Right cardiac atrium (tissue), 5 donors: ENCODE data around the gene CRNKL1. TPM values are rescaled to one million over a fixed set of nuclear protein-coding genes. Genes with fewer than 3 reads are reported as not detected.

ENCODE experiments used
- ATAC-seq, 2 donors: fragments of 200-7000 bp; cut with Tn5 transposase; one replicate each; pipeline versions ENCODE4 v1.8.0 to v1.9.1; 2020; ENCODE audit warnings: moderate library complexity in 2 of 2, mild to moderate bottlenecking in 1 of 2
- DNase-seq, 3 donors: peaks; one replicate each; pipeline ENCODE4 v3.0.0-alpha.2; 2020
- H3K27ac ChIP-seq: one replicate; pipeline ENCODE4 v1.5.1; 2013; ENCODE audit warnings: mild to moderate bottlenecking, low read length, control low read depth, moderate library complexity
- H3K27me3 ChIP-seq: one replicate; pipeline ENCODE4 v1.6.1; 2013; ENCODE audit not compliant: control insufficient read depth, insufficient read depth
- H3K4me1 ChIP-seq: one replicate; pipeline ENCODE4 v1.6.1; 2013; ENCODE audit warnings: low read length; ENCODE audit not compliant: control insufficient read depth, insufficient read depth
- H3K4me3 ChIP-seq: one replicate; pipeline ENCODE4 v1.5.1; 2013; ENCODE audit warnings: low read length, control low read depth
- H3K9me3 ChIP-seq: one replicate; pipeline ENCODE4 v1.6.1; 2013; ENCODE audit warnings: low read length; ENCODE audit not compliant: control insufficient read depth
- WGBS: extraction: QIAGEN DNeasy Blood & Tissue Kit; methylation state at CpG from one replicate; pipeline ENCODE4 v1.1.7; 2013; 5-methylcytosine and 5-hydroxymethylcytosine counted together
- intact Hi-C, 4 donors: fragments of 100-400 bp; cut with DNase I; formaldehyde crosslinking; loops; one replicate each; pipeline versions ENCODE4 v1.11.0 to v1.14.0; 2022 to 2023
- polyA plus RNA-seq: library from polyadenylated mRNA; stranded (reverse); fragments of 200-250 nt; gene quantifications from one replicate; pipeline ENCODE4 v1.2.3, GENCODE V29; 2013
- total RNA-seq, 4 donors: library from RNA; stranded (reverse); fragmentation: NEBNext Ultra II Directional; extraction: Animal tissue kit (Norgen Biotek cat#: 25700); gene quantifications; one replicate each; pipeline ENCODE4 v1.2.1, GENCODE V29; 2021
- donor health status: healthy with polysubstance abuse.
- donor health status: DM: no; HTN: yes; CAD: no.
- donor health status: DM: no; HTN: no; CAD: no.
- donor health status: DM: no; HTN: yes; CAD: no; lungs with severe emphysema.
- donor health status: DM: yes; HTN: yes; CAD: no.

CRNKL1 gene
- total and polyA plus RNA-seq, 5 donors, result 10.9 to 17.6 (median 15.9) TPM

DNA sequence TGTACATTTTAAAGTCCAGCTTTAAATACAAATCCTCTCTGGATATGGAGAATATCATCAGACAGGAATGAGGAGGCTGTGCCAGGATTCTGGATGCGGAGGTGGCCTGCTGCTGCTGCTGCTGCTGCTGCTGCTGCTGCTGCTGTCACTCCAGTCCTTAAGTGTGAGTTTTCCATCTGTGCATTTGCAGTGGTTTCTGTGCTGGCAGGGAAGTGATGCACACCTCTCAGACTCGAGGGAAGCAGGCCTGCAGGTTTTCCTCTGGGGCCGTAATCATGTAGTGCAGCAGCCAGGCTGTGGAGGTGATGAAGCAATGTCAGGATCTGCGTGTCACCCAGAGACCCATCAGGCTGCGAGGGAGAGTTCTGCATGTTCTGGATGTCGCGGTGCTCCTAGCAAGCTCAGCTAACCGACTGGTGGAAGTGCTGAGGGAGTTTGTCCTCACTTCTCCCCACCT lies 32.1 kb upstream of the CRNKL1 start:
- intact Hi-C loops, result loop anchor here in 3 of 4 donors (2.0 to 5.0 kb wide), 2 partner anchors 152 to 153 kb away; no protein-coding TSS in a partner anchor
- H3K4me1 ChIP-seq, result no peaks in the 10 kb centered on the region
- no peak overlapping the region for H3K27ac ChIP-seq
- H3K27me3 ChIP-seq, result no peaks in the 10 kb centered on the region
- WGBS, result 52% methylated on average over 8 of the region's 8 CpGs
- ATAC-seq (no peak), DNase-seq (no peak)
- no peak overlapping the region for H3K4me3 ChIP-seq
- H3K9me3 ChIP-seq, result no peaks in the 10 kb centered on the region

DNA sequence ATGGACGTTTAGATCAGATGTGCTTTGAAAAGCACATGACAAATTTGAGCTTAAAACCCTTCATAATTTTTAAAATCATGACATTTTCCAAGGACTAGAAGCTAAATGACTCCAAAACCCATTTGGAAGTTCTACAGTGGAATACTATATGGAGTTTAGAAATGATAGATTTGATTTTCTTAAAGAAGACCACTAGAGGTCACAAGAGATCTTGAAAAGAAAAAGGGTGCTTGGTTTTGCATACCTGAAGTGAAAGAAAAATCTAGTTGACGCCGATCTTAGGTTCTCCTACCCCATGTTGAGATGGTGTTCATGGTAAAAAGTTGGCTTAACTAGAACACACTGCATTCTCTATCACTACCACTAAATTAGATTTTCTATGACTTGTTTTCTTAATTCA lies 31.5 kb upstream of the CRNKL1 start:
- H3K4me3 ChIP-seq, result no peak overlapping the region
- intact Hi-C loops, result loop anchor here in 3 of 4 donors (2.0 to 5.0 kb wide), 2 partner anchors 153 kb away; no protein-coding TSS in a partner anchor
- WGBS, result 3% methylated on average over 3 of the region's 3 CpGs

DNA sequence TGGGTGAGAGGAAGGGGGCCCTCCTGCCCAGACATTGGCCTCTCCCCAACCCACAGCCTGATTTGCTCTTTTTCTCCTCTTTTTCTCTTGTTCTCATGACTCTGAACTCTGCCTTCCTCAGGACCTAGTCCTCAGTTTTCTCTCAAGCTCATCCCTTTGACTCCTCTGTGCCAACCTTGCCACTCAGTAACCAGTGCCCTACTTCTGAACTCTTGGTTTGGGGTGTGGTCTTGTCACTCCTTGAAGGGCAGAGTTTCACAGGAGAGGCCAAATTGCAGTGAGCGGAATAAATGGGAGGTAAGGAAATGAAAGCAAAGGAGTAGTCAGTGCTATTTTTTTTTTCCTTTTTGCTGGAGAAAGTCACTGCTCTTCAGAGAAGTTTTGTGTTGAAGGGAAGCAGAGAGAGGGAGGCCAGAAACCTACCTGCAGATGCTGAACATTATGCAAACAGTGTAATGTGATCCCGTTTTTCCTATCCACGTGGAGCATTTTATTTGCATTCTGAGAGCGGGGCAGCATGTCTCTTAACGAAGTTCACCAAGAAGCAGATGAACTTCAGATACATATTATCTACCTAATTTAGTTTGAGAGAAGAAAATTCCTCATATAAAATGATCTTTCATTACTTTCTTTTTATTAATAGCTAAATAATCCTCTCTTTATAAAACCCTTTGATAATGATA lies 27.0 kb upstream of the CRNKL1 start:
- Histone ChIP-seq H3K4me1 (no peaks in the 10 kb centered on the region), H3K4me3 (no peak overlapping the region), H3K9me3 (no peaks in the 10 kb centered on the region), H3K27ac (no peak overlapping the region), H3K27me3 (no peaks in the 10 kb centered on the region)
- ATAC-seq, result no peak
- intact Hi-C loops, result no loop called here
- no peak for DNase-seq
- 54% methylated on average over 5 of the region's 5 CpGs for WGBS

More for the DNA sequence above, 31.5 kb upstream of the CRNKL1 start:
- no peaks in the 10 kb centered on the region for H3K9me3 ChIP-seq
- no peaks in the 10 kb centered on the region for H3K4me1 ChIP-seq
- DNase-seq (no peak), ATAC-seq (peak; percentile 45 to 47)
- H3K27me3 ChIP-seq, result no peaks in the 10 kb centered on the region
- no peak overlapping the region for H3K27ac ChIP-seq

DNA sequence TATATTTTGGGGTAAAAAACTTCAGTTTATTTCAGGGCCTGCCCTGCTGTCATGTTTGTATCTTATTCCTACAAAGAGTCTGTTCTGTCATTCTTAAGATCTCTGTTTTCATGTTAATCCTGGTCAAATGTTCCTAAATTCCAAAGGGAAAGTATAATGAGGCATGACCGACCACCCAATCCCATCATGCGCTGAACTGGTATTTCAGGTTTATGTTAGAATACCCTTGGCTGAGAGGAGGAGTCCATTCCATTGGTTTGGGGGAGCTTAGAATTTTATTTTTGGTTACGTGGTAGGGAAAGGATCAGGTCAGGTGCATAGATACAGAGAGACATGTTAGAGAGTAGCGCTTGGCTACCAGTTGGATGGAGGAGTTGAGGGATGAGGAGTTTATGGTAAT lies 25.8 kb upstream of the CRNKL1 start:
- Histone ChIP-seq H3K4me1 (no peaks in the 10 kb centered on the region), H3K4me3 (no peak overlapping the region), H3K27me3 (no peaks in the 10 kb centered on the region), H3K27ac (no peak overlapping the region), H3K9me3 (no peaks in the 10 kb centered on the region)
- no peak for ATAC-seq
- intact Hi-C loops, result no loop called here
- WGBS, result 95% methylated on average over 4 of the region's 4 CpGs
- no peak for DNase-seq

DNA sequence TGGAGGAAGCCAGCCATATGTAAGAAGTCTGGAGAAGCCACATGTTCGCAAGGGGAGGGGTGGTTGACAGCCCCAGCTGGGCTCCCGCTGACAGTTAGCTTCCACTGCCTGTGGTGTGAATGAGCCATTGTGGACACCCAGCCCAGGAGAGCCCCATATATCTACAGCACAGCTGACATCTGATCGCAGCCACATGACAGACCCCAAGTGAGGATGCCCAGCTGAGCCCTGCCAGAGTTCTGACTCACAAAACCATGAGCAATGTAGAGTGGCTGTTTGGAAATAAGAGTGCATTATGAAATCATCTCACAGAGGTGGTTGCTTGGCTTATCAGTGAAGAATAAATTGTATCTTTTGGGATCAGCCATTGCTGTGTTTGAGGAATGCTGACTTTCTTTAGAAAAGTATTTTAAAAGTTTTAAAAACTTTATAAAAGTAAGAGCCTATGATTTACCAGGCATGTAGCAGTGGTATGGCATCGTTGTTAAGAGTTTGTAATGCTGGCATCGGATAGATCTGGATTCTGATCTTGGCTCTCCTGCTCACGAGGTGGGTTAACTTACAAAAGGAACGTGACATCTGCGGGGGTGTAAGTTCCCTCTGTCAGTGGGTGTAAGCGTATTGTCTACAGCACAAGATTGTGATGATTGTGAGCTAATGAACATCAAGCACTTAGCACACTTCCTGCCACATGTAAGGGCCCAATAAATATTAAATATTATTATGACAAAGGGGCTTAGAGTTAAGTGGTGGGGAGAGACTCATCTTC lies 24.2 kb upstream of the CRNKL1 start:
- no peak overlapping the region for H3K27ac ChIP-seq
- intact Hi-C loops, result no loop called here
- no peaks in the 10 kb centered on the region for H3K27me3 ChIP-seq
- DNase-seq (no peak), ATAC-seq (peak in 1 of 2 donors; percentile 43)
- no peaks in the 10 kb centered on the region for H3K4me1 ChIP-seq
- 72% methylated on average over 9 of the region's 9 CpGs for WGBS
- H3K9me3 ChIP-seq, result no peaks in the 10 kb centered on the region
- no peak overlapping the region for H3K4me3 ChIP-seq

DNA sequence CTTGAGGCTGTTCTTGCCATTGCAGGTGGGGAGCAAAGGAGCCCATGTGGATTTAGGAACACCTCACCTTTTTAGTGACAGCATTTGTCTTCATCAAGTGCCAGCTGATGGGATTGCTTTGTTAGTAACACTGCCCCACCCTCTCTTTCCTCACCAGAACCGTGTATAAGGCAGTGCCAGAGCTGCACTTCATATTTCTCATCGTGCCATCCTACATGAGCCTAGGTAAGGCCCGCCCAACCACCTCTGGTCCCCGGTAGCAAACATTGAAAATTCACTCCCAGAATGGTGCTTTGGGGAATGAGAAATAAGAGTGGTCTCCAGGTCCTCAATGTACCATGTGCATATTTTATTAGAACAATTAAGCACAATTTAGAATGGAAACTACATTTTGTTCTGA lies 22.8 kb upstream of the CRNKL1 start:
- no peak overlapping the region for H3K27ac ChIP-seq
- ATAC-seq (no peak), DNase-seq (no peak)
- intact Hi-C loops, result no loop called here
- no peaks in the 10 kb centered on the region for H3K27me3 ChIP-seq
- H3K4me3 ChIP-seq, result no peak overlapping the region
- WGBS, result 81% methylated on average over 4 of the region's 4 CpGs
- H3K4me1 ChIP-seq, result no peaks in the 10 kb centered on the region
- H3K9me3 ChIP-seq, result no peaks in the 10 kb centered on the region

DNA sequence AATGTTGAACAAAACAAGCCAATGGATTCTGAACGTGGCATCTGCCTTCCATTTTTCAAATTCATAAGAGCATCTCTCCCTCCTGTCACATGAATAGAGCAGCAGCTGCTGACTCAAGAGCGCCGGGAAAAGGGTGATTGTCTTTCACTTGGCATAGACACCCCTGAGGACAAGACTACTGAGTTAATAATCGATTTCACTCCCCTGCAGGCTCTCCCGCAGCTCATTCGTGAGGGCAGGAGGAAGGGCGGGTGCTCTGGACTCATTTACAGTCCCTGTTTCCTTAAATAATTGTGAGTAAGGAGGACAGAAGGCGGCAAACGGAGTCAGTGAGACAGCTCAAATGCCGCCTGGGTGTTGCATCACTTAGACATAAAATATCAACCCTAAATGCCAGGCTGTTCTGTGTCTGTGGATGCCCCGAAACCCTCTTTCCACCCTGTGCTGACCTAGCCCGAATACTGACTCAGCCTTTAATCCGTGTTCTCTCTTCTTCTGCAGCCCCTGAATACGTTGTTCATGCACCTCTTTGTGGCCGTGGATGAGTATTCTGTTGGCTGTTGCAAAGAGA lies 21.6 kb upstream of the CRNKL1 start:
- intact Hi-C loops, result no loop called here
- Histone ChIP-seq H3K27me3 (no peaks in the 10 kb centered on the region), H3K27ac (no peak overlapping the region), H3K4me1 (no peaks in the 10 kb centered on the region), H3K4me3 (no peak overlapping the region), H3K9me3 (no peaks in the 10 kb centered on the region)
- 63% methylated on average over 15 of the region's 15 CpGs for WGBS
- no peak for DNase-seq
- no peak for ATAC-seq

DNA sequence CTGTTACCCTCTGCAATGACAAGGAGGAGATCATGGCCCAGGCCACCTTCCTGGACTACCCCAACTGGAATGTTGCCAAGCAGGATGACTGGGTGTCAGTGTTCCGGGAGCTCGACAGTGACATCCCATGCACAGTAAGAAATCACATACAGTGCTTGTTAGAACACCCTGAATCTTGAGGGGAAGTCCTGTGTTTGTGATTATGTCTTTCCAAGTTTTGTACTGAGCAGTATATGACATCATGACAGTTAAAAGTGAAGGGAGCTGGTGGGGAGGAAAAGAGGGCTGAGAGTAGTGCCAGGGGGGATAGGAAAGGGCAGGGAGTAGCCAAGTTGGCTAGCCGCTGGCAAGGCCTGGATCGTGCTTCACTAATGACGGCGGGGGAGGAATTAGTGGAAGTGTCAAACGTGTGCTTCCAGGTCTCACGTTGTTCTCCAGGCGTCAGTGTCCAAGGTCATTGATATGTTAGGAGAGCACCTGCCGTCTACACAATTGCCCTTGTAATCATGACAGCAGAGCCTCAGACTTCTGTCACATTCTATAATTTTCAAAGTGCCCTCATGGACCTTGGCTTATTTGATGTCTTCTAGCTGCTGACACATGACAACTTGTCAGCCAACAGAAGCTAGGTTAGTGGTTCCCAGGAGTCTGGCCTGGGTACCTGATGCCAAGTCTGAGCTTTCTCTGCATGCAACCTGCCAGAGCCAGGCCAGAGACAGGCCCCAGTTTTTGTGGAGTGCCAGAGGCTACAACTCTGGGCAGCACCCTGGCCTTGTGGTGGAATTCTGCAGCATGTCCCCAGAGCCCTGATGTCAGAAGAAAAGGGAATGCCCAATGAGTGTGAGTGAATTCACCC lies 18.8 kb upstream of the CRNKL1 start:
- Histone ChIP-seq H3K27ac (peak overlapping the region; percentile 48), H3K4me3 (no peak overlapping the region), H3K27me3 (no peaks in the 10 kb centered on the region), H3K4me1 (no peaks in the 10 kb centered on the region), H3K9me3 (no peaks in the 10 kb centered on the region)
- peak in 1 of 3 donors; percentile 36 for DNase-seq
- peak; percentile 22 to 31 for ATAC-seq
- WGBS, result 37% methylated on average over 10 of the region's 10 CpGs
- intact Hi-C loops, result no loop called here

DNA sequence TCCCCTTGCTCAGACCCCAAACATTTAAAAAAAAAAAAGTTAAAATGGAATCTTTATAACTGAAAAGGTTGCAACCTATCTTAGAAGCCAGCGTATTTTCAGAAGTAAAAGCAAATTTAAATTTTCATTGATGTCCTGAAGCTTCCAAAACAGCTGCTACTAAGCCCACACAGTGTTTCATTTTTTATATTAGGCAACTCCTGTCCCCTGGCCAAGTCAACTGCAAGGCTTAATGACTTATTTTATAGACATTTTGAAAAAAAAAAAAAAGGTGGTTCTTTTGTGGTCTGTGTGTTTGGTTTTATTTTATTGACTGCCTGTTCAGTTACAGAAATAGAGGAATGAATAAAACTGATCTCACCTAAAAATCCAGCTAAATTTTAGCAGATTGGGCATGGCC lies 13.1 kb upstream of the CRNKL1 start:
- no peak overlapping the region for H3K27ac ChIP-seq
- H3K4me3 ChIP-seq, result no peak overlapping the region
- no peak for DNase-seq
- no peaks in the 10 kb centered on the region for H3K27me3 ChIP-seq
- H3K9me3 ChIP-seq, result no peaks in the 10 kb centered on the region
- no peak for ATAC-seq
- intact Hi-C loops, result no loop called here
- no peaks in the 10 kb centered on the region for H3K4me1 ChIP-seq
- 94% methylated on average over 1 of the region's 1 CpG for WGBS

DNA sequence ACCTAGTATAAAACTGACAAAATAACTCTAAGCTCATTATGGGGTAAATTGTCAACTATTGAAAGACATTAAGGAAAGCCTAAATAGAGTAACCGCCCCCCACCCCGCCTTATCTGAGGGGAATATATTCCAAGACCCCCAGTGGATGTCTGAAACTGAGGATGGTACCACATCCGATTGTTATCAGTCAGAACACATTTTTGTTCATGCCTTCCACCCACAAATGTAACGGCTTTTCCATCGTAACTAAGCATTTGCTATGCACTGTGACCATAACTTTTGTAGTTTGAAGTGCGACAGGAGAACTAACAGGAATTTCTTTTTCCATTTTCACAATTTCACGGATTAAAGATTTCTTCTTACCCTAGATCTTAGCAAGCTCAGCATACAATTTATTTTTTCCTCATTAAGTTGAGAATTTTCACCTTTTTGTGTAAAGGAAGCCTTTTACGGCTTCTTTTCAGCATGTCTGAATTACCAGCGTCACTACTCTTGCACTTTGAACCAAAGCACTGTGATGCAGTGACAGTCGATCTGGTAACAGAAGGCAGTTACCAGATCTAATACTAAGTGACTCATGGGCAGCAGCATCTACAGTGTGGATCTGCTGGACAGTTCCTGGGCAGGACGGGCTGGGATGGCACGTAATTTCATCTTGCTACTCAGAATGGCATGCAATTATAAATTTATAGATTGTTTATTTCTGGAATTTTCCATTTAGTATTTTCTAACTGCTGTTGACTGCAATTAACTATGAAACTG lies 11.9 kb upstream of the CRNKL1 start:
- intact Hi-C loops, result no loop called here
- no peak overlapping the region for H3K27ac ChIP-seq
- H3K4me1 ChIP-seq, result no peaks in the 10 kb centered on the region
- 65% methylated on average over 12 of the region's 12 CpGs for WGBS
- ATAC-seq (no peak), DNase-seq (no peak)
- no peaks in the 10 kb centered on the region for H3K9me3 ChIP-seq
- H3K4me3 ChIP-seq, result no peak overlapping the region
- no peaks in the 10 kb centered on the region for H3K27me3 ChIP-seq
